ENCODE results near the gene SCYGR1. TPM values are rescaled to one million over a fixed set of nuclear protein-coding genes. Genes with fewer than 3 reads are reported as not detected.

The SCYGR1 gene
- polyA plus RNA-seq, 1 donor (not counting 4 experiments of a cell fraction or from before 2014, with no cell fraction given) = not detected

DNA sequence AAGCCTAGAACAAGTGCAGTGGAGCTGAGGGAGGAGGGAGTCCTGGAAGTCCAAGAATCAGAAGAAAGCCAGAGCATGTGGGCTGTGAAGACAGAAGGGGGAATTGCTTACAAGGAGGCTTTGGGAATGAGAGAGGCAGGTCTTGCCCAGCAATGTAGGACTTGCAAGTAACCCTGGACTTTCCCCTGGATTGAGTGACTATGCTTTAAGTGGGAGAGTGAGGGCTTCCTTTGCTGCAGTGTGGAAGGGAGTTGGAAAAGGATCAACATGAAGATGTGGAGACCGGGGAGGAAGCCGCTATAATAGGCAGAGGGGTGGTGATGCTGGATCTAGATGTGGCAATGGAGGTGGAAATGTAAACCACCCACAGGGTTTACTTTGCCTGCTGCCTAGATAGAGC, 13.8 kb upstream of the SCYGR1 start:
- Histone ChIP-seq H3K79me2 (ENCODE audit: control insufficient read depth, insufficient read depth, low read length) (no peaks in the 10 kb centered on the region), H3K27me3 (ENCODE audit: control insufficient read depth, extremely low read depth, insufficient read depth, low read length) (no peaks in the 10 kb centered on the region), H3K36me3 (ENCODE audit: control insufficient read depth in 2 of 2, extremely low read depth in 1 of 2, insufficient read depth in 2 of 2, low read length in 2 of 2) (no peaks in the 10 kb centered on the region), H3K9me1 (ENCODE audit: control insufficient read depth, extremely low read depth, insufficient read depth, low read length) (no peaks in the 10 kb centered on the region), H3K9ac (ENCODE audit: control insufficient read depth, extremely low read depth, insufficient read depth, low read length) (no peak overlapping the region), H3K27ac (ENCODE audit: control insufficient read depth, insufficient read depth, low read length) (no peak overlapping the region), H2AFZ (ENCODE audit: control insufficient read depth, low read length) (no peak overlapping the region), H4K20me1 (ENCODE audit: control insufficient read depth, extremely low read depth, insufficient read depth, low read length) (no peaks in the 10 kb centered on the region), H3K4me3 (ENCODE audit: control insufficient read depth in 2 of 3, extremely low read depth in 1 of 3, insufficient read depth in 2 of 3, low read depth in 1 of 3, low read length in 3 of 3) (no peak overlapping the region), H3K9me3 (ENCODE audit: control insufficient read depth, low read depth, low read length) (no peaks in the 10 kb centered on the region), H3K4me2 (ENCODE audit: control insufficient read depth, extremely low read depth, insufficient read depth, low read depth, low read length) (no peak overlapping the region), H3K4me1 (ENCODE audit: control insufficient read depth, extremely low read depth, insufficient read depth, low read length) (peaks cover 13% of the 10 kb centered on the region)
- TF ChIP-seq, protein P1, sequence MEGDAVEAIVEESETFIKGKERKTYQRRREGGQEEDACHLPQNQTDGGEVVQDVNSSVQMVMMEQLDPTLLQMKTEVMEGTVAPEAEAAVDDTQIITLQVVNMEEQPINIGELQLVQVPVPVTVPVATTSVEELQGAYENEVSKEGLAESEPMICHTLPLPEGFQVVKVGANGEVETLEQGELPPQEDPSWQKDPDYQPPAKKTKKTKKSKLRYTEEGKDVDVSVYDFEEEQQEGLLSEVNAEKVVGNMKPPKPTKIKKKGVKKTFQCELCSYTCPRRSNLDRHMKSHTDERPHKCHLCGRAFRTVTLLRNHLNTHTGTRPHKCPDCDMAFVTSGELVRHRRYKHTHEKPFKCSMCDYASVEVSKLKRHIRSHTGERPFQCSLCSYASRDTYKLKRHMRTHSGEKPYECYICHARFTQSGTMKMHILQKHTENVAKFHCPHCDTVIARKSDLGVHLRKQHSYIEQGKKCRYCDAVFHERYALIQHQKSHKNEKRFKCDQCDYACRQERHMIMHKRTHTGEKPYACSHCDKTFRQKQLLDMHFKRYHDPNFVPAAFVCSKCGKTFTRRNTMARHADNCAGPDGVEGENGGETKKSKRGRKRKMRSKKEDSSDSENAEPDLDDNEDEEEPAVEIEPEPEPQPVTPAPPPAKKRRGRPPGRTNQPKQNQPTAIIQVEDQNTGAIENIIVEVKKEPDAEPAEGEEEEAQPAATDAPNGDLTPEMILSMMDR (optimal IDR thresholded peaks at IDR 0.05 in 1 of 3, IDR thresholded peaks at IDR 0.05 in 1 of 3, conservative IDR thresholded peaks at IDR 0.05 in 1 of 3; ENCODE audit: extremely low read depth in 1 of 3, insufficient read depth in 2 of 3, low read length in 3 of 3) = no peak
- TF ChIP-seq EZH2 (IDR thresholded peaks at IDR 0.05; ENCODE audit: low read length) = no peak
- dilution Hi-C loops (cut with MboI; ENCODE audit: extremely low pct_ligation_motif_present, low sequenced_read_pairs) = no loop called here
- DNase-seq (ENCODE audit: low read depth, low spot score) = no peak
- no peak for FAIRE-seq

DNA sequence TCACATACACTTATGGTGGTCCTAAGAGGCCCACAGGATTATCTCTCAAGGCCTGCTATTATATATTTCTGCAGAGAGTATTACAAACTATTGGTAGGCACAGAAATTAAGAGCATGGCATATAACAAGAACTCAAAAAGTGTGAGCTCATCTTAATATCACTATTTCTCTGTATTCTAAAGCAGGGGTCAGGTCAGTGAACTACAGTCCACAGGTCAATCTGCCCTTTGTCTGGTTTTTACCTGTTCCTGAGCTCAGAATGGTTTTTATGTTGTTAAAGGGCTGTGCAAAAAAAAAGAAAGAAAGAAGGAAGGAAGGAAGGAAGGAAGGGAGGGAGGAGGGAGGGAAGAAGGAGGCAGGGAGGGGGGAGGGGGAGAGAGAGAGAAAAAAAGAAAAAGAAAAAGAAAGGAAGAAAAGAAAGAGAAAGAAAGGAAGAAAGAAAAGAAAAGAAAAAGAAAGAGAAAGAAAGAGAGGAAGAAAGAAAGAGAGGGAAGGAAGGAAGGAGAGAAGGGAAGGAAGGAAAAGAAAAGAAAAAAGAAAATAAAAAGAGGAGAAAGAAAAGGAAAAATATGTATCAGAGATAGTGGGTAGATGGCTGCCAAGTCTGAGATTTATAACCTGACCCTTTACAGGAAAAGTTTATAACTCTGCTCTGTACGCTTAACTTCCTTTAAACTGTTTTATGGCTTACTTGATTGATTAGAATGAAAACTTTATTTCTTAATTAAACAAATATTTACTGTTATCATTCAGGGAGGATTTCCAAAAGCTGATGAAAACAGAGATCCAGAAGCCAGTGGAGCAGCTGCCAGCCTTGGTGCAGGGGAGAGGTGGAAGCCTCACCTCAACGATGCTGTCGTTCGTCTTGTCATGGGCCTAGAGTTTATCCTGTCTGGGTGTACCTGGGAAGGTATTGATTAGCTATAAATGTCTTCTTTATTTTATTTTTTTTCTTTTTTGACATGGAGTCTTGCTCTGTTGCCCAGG, 11.2 kb upstream of the SCYGR1 start:
- Histone ChIP-seq H3K27ac (ENCODE audit: control insufficient read depth, insufficient read depth, low read length) (no peak overlapping the region), H3K9ac (ENCODE audit: control insufficient read depth, extremely low read depth, insufficient read depth, low read length) (no peak overlapping the region), H3K4me3 (ENCODE audit: control insufficient read depth in 2 of 3, extremely low read depth in 1 of 3, insufficient read depth in 2 of 3, low read depth in 1 of 3, low read length in 3 of 3) (no peak overlapping the region), H3K27me3 (ENCODE audit: control insufficient read depth, extremely low read depth, insufficient read depth, low read length) (no peaks in the 10 kb centered on the region), H3K9me3 (ENCODE audit: control insufficient read depth, low read depth, low read length) (no peaks in the 10 kb centered on the region), H3K4me1 (ENCODE audit: control insufficient read depth, extremely low read depth, insufficient read depth, low read length) (peaks cover 22% of the 10 kb centered on the region), H3K36me3 (ENCODE audit: control insufficient read depth in 2 of 2, extremely low read depth in 1 of 2, insufficient read depth in 2 of 2, low read length in 2 of 2) (no peaks in the 10 kb centered on the region), H3K79me2 (ENCODE audit: control insufficient read depth, insufficient read depth, low read length) (no peaks in the 10 kb centered on the region), H2AFZ (ENCODE audit: control insufficient read depth, low read length) (no peak overlapping the region), H4K20me1 (ENCODE audit: control insufficient read depth, extremely low read depth, insufficient read depth, low read length) (no peaks in the 10 kb centered on the region), H3K9me1 (ENCODE audit: control insufficient read depth, extremely low read depth, insufficient read depth, low read length) (no peaks in the 10 kb centered on the region), H3K4me2 (ENCODE audit: control insufficient read depth, extremely low read depth, insufficient read depth, low read depth, low read length) (no peak overlapping the region)
- dilution Hi-C loops (cut with MboI; ENCODE audit: extremely low pct_ligation_motif_present, low sequenced_read_pairs) = no loop called here
- FAIRE-seq (no peak), DNase-seq (ENCODE audit: low read depth, low spot score) (no peak)
- TF ChIP-seq EZH2 (IDR thresholded peaks at IDR 0.05; ENCODE audit: low read length) = no peak
- TF ChIP-seq, protein P1 (optimal IDR thresholded peaks at IDR 0.05 in 1 of 3, IDR thresholded peaks at IDR 0.05 in 1 of 3, conservative IDR thresholded peaks at IDR 0.05 in 1 of 3; ENCODE audit: extremely low read depth in 1 of 3, insufficient read depth in 2 of 3, low read length in 3 of 3) = no peak

Measured in keratinocyte (primary cell).